ENCODE results near the gene ATP5PB.

GRCh38 chr1:111452581-111452980 lies 3.3 kb downstream of the ATP5PB start:
- TF ChIP-seq CTCF (IDR thresholded peaks at IDR 0.05) (no peak), POLR2A (IDR thresholded peaks at IDR 0.05) (no peak)
